HCT116 (cell line): ENCODE results near the gene ALKBH7. TPM values are rescaled to one million over a fixed set of nuclear protein-coding genes. Genes with fewer than 3 reads are reported as not detected.

Experiments
- ATAC-seq: fragments of 200-7000 bp; cut with Tn5 transposase; 2 replicates; pipeline ENCODE4 v1.9.1; 2020; ENCODE audit warnings: mild to moderate bottlenecking, moderate library complexity
- BruUV-seq: library from RNA; stranded (reverse); fragments of 400-500 nt; replicated peaks from 2 replicates; lab custom pipeline; 2021; lab: Mats Ljungman, UMichigan
- CTCF ChIA-PET: fragments of 300-600 bp; sonication (Branson Sonifier 250); formaldehyde crosslinking; loops from one replicate; lab custom pipeline; 2021; ENCODE audit warnings: antibody characterized with exemption; lab: Charles Lee
- POLR2A ChIA-PET: fragments of 300-600, 350-600 bp; sonication (Branson Sonifier 250); formaldehyde crosslinking; loops from one replicate; lab custom pipeline; 2021; ENCODE audit warnings: antibody characterized with exemption; lab: Charles Lee
- RAD21 ChIA-PET, 2 experiments: fragments of 300-600 bp; sonication (Branson Sonifier 250); formaldehyde crosslinking; loops; one replicate each; lab custom pipeline; 2023; ENCODE audit warnings: low total read pairs in 2 of 2; ENCODE audit not compliant: uncharacterized antibody in 2 of 2, unreplicated experiment in 2 of 2, low non-redundant PET in 1 of 2; lab: Charles Lee
- DNase-seq: peaks from one replicate; pipeline ENCODE4 v3.0.0-alpha.2; 2010; ENCODE audit warnings: low read depth, low spot score
- H2AFZ ChIP-seq: fragments of 200-600 bp; shearing (Covaris generic), sonication (generic); 2 replicates; pipeline ENCODE4 v1.6.1; 2017; ENCODE audit warnings: low read depth, mixed run types, mixed read lengths, antibody characterized with exemption, low read length; ENCODE audit not compliant: poor library complexity, severe bottlenecking
- H3K27ac ChIP-seq: 2 replicates; pipeline ENCODE4 v1.5.1; 2012; ENCODE audit warnings: low read depth, low read length
- H3K27me3 ChIP-seq: fragments of 200-600 bp; sonication (generic); 2 replicates; pipeline ENCODE4 v1.6.1; 2016; ENCODE audit warnings: mixed run types, low read length, mixed read lengths; ENCODE audit not compliant: insufficient read depth
- H3K36me3 ChIP-seq, 2 experiments: fragments of 200-500 bp in 1 of 2; fragments of 200-600 bp in 1 of 2; sonication (Bioruptor generic) in 1 of 2; sonication (generic) in 1 of 2; 2 replicates each; pipeline versions ENCODE4 v1.5.1 to v1.6.1; 2014 to 2016; ENCODE audit warnings: low read length in 2 of 2, inconsistent platforms in 1 of 2, mixed read lengths in 1 of 2, mixed run types in 1 of 2; ENCODE audit not compliant: insufficient read depth in 2 of 2, control insufficient read depth in 1 of 2
- H3K4me1 ChIP-seq, 2 experiments: fragments of 200-600 bp in 1 of 2; sonication (generic) in 1 of 2; 2 replicates each; pipeline versions ENCODE4 v1.5.1 to v1.6.1; 2012 to 2017; ENCODE audit warnings: low read length in 2 of 2, inconsistent platforms in 1 of 2, mild to moderate bottlenecking in 1 of 2, mixed read lengths in 1 of 2, mixed run types in 1 of 2, moderate library complexity in 1 of 2; ENCODE audit not compliant: insufficient read depth in 2 of 2, control insufficient read depth in 1 of 2
- H3K4me2 ChIP-seq: fragments of 200-600 bp; sonication (generic); 2 replicates; pipeline ENCODE4 v1.6.1; 2017; ENCODE audit warnings: mixed run types, low read length, mixed read lengths
- H3K4me3 ChIP-seq, 2 experiments: fragments of 200-600 bp in 1 of 2; sonication (generic) in 1 of 2; replicated peaks in 1 of 2; 2 replicates each; pipeline ENCODE4 v1.5.1; 2011 to 2016; ENCODE audit warnings: low read length in 2 of 2, control low read depth in 1 of 2, low read depth in 1 of 2, mild to moderate bottlenecking in 1 of 2, mixed read lengths in 1 of 2, mixed run types in 1 of 2
- H3K79me2 ChIP-seq: fragments of 200-600 bp; sonication (generic); 2 replicates; pipeline ENCODE4 v1.6.1; 2017; ENCODE audit warnings: mild to moderate bottlenecking, mixed run types, low read length, moderate library complexity, mixed read lengths; ENCODE audit not compliant: insufficient read depth
- H3K9ac ChIP-seq: fragments of 200-600 bp; sonication (generic); 2 replicates; pipeline ENCODE4 v1.6.1; 2016; ENCODE audit warnings: low read length, mixed read lengths
- H3K9me2 ChIP-seq: fragments of 200-600 bp; sonication (generic), shearing (Covaris generic); 2 replicates; pipeline ENCODE4 v1.6.1; 2017; ENCODE audit warnings: mixed run types, mild to moderate bottlenecking, moderate library complexity; ENCODE audit not compliant: insufficient read depth
- H3K9me3 ChIP-seq, 2 experiments: fragments of 200-500 bp in 1 of 2; fragments of 200-600 bp in 1 of 2; sonication (Bioruptor generic) in 1 of 2; sonication (generic) in 1 of 2; 2 replicates each; pipeline ENCODE4 v1.6.1; 2014 to 2017; ENCODE audit warnings: low read length in 2 of 2, mixed read lengths in 2 of 2, inconsistent platforms in 1 of 2, low read depth in 1 of 2, mild to moderate bottlenecking in 1 of 2, mixed run types in 1 of 2, moderate library complexity in 1 of 2; ENCODE audit not compliant: control insufficient read depth in 1 of 2, insufficient read depth in 1 of 2
- H4K20me1 ChIP-seq: fragments of 200-600 bp; sonication (generic), shearing (Covaris generic); 2 replicates; pipeline ENCODE4 v1.6.1; 2017; ENCODE audit warnings: mixed run types, mild to moderate bottlenecking, moderate library complexity; ENCODE audit not compliant: insufficient read depth
- CBX3 ChIP-seq: IDR thresholded peaks from 2 replicates; pipeline ENCODE4 v1.6.1; 2012; ENCODE audit warnings: low read depth
- EGR1 ChIP-seq: IDR thresholded peaks from 2 replicates; pipeline ENCODE4 v1.6.1; 2012; ENCODE audit warnings: low read depth
- ELF1 ChIP-seq: IDR thresholded peaks from 2 replicates; pipeline ENCODE4 v1.6.1; 2012; ENCODE audit warnings: low read depth, borderline replicate concordance
- EZH2 ChIP-seq: fragments of 200-600 bp; sonication (generic); IDR thresholded peaks from 2 replicates; pipeline ENCODE4 v1.6.1; 2017; ENCODE audit warnings: antibody characterized with exemption, mixed run types
- EZH2phosphoT487 ChIP-seq: fragments of 200-600 bp; IDR thresholded peaks from 2 replicates; pipeline ENCODE4 v1.6.1; 2018; ENCODE audit warnings: antibody characterized with exemption, borderline replicate concordance
- JUND ChIP-seq: IDR thresholded peaks from 2 replicates; pipeline ENCODE4 v1.6.1; 2012
- POLR2A ChIP-seq: IDR thresholded peaks from 2 replicates; pipeline ENCODE4 v1.7.0; 2011; ENCODE audit warnings: borderline replicate concordance; ENCODE audit not compliant: insufficient read depth, insufficient read length; ENCODE audit errors: extremely low read depth
- POLR2AphosphoS5 ChIP-seq: IDR thresholded peaks from 2 replicates; pipeline ENCODE4 v1.6.1; 2011; ENCODE audit warnings: mild to moderate bottlenecking, low read depth, low read length, moderate library complexity
- RAD21 ChIP-seq: IDR thresholded peaks from 2 replicates; pipeline ENCODE4 v1.6.1; 2012; ENCODE audit warnings: low read depth, mild to moderate bottlenecking
- TCF7L2 ChIP-seq: IDR thresholded peaks from 2 replicates; pipeline ENCODE4 v1.7.0; 2011; ENCODE audit warnings: borderline replicate concordance, inconsistent platforms; ENCODE audit not compliant: insufficient read depth, insufficient read length; ENCODE audit errors: extremely low read depth
- ZFX ChIP-seq: fragments of 450-650 bp; IDR thresholded peaks from 2 replicates; pipeline ENCODE4 v1.6.1; 2017
- intact Hi-C: fragments of 100-400 bp; cut with micrococcal nuclease; formaldehyde crosslinking; loops from 2 replicates; pipeline ENCODE4 v1.10.0; 2022
- total RNA-seq: library from RNA; stranded (reverse); gene quantifications from one replicate; pipeline ENCODE4 v1.2.1, GENCODE V29; 2021; ENCODE audit not compliant: unreplicated experiment

ALKBH7 gene
- total RNA-seq, 1 experiment from 2014 or later: 57.1 TPM

DNA sequence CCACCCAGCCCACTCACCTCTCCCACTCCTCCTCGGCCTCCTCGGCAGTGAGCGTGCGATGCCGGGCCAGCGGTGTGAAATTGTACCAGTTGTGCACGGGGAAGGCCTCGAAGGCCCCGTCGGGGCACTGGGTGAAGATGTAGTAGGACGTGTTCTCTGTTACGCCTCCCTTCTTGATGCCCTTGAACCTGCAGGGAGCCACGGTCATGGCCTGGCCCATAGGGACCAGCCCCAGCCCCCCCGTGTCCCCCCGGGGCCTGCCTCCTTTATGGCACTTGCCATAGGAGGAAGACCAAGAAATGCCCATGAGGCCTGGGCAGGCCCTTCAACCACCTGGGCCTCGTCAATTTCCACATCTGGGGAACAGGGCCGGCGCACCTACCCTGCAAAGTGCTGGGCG is 14.8 kb downstream of the ALKBH7 start:
- peaks cover 36% of the 10 kb centered on the region for H3K79me2 ChIP-seq
- no peak for DNase-seq
- intact Hi-C loops: no loop called here
- H3K27me3 ChIP-seq: no peaks in the 10 kb centered on the region
- no peak for ATAC-seq
- H3K9me2 ChIP-seq: no peaks in the 10 kb centered on the region
- H3K36me3 ChIP-seq: peaks cover 34 to 48% of the 10 kb centered on the region in 2 experiments; a peak in 3 of 4 replicates
- no peak overlapping the region for H2AFZ ChIP-seq
- H3K27ac ChIP-seq: no peak overlapping the region
- no peak for TF ChIP-seq TCF7L2
- no peak for TF ChIP-seq JUND
- TF ChIP-seq POLR2A: no peak
- TF ChIP-seq EZH2: no peak
- no peak for TF ChIP-seq EGR1
- TF ChIP-seq RAD21: no peak
- no peak for TF ChIP-seq POLR2AphosphoS5
- no peak for TF ChIP-seq CBX3
- TF ChIP-seq ZFX: no peak
- TF ChIP-seq ELF1: no peak
- no peak for TF ChIP-seq EZH2phosphoT487
- H4K20me1 ChIP-seq: no peaks in the 10 kb centered on the region
- no TSS peak for BruUV-seq
- no peak overlapping the region for H3K4me2 ChIP-seq
- ChIA-PET POLR2A (interaction anchor here (1.0 kb wide), 1 partner anchor 14 kb away, joined by 3 read pairs; no protein-coding TSS in a partner anchor), RAD21 (no interaction called here), CTCF (no interaction called here)
- H3K4me1 ChIP-seq: peaks cover 6 to 9% of the 10 kb centered on the region in 2 experiments
- H3K9me3 ChIP-seq: no peaks in the 10 kb centered on the region
- H3K4me3 ChIP-seq: no peak overlapping the region
- no peak overlapping the region for H3K9ac ChIP-seq
